A549 treated with GW870086 at 1 μM for 4 hours (cell line): ENCODE data around the gene SLC19A1. TPM values are rescaled to one million over a fixed set of nuclear protein-coding genes. Genes with fewer than 3 reads are reported as not detected.

ENCODE experiments used
- total RNA-seq: library from RNA; stranded (reverse); fragments of 200-300 nt; extraction: Qiagen RNA extraction; gene quantifications from 5 replicates; pipeline ENCODE4 v1.2.3, GENCODE V29; 2022; ENCODE audit warnings: low read depth

Gene SLC19A1
- total RNA-seq, result 14.4 to 21.2 TPM (median 19.1 TPM) in 5 replicates

GRCh38 chr21:45542242-45542666 lies at the start of gene SLC19A1:
SLC19A1 (minus strand) TSS chr21:45542440; CDS start chr21:45537959, 4,481 bp downstream.

Other genes starting within 250 kb of the SLC19A1 start
- 130 to 177 TPM (median 159 TPM) in 5 replicates for gene COL18A1, start 137.3 kb downstream of the SLC19A1 start, total RNA-seq
- 0.62 to 2.1 TPM (median 1.6 TPM) in 5 replicates for gene PCBP3, start 101.3 kb upstream of the SLC19A1 start, total RNA-seq